Activated effector memory CD4-positive, alpha-beta T cell treated with Interleukin-2 at 50 U/mL for 16 hours (primary cell): ENCODE results near the gene TAOK2.
"Not testable (repeated sequence)": the region's sequence is repeated elsewhere in the genome, so short reads cannot be mapped to it uniquely, and the experiment has no call there.

ENCODE experiments used
- DNase-seq: peaks from one replicate; pipeline ENCODE4 v3.0.0-alpha.2; 2020

TAOK2 gene

GRCh38 chr16:30004811-30005242 is 31.2 kb downstream of the TAOK2 start:
- no peak for DNase-seq

- DNase-seq, result no peak
Measured at GRCh38 chr16:30005341-30006094, 31.9 kb downstream of the TAOK2 start.

- DNase-seq, result no peak
Measured at GRCh38 chr16:30006095-30006473, 32.4 kb downstream of the TAOK2 start.

GRCh38 chr16:30006659-30007377 is 33.1 kb downstream of the TAOK2 start:
- no peak for DNase-seq

GRCh38 chr16:30007378-30007895 is 33.8 kb downstream of the TAOK2 start:
- no peak for DNase-seq

- DNase-seq, result no peak
Measured at GRCh38 chr16:30009085-30009862, 35.6 kb downstream of the TAOK2 start.

- DNase-seq, result no peak
Measured at GRCh38 chr16:30009990-30010843, 36.5 kb downstream of the TAOK2 start.

- DNase-seq, result no peak
Measured at GRCh38 chr16:30010844-30011713, 37.4 kb downstream of the TAOK2 start, which contains the start of gene DOC2A. Gene DOC2A, minus strand, starts transcription at chr16:30011027. Its CDS starts 805 bp downstream, at chr16:30010222.

- DNase-seq, result no peak
Measured at GRCh38 chr16:30011714-30012504, 38.2 kb downstream of the TAOK2 start.

- DNase-seq, result not testable (repeated sequence)
Measured at GRCh38 chr16:30012598-30012997, 38.9 kb downstream of the TAOK2 start.

GRCh38 chr16:30015450-30015849 is 41.8 kb downstream of the TAOK2 start:
- not testable (repeated sequence) for DNase-seq

- DNase-seq, result no peak
Measured at GRCh38 chr16:30016555-30017276, 43.0 kb downstream of the TAOK2 start.

- DNase-seq, result no peak
Measured at GRCh38 chr16:30017277-30017656, 43.6 kb downstream of the TAOK2 start.

- not testable (repeated sequence) for DNase-seq
Measured at GRCh38 chr16:30017937-30018336, 44.3 kb downstream of the TAOK2 start.

GRCh38 chr16:30018731-30019158 is 45.1 kb downstream of the TAOK2 start:
- no peak for DNase-seq

- no peak for DNase-seq
Measured at GRCh38 chr16:30022887-30023286, 49.2 kb downstream of the TAOK2 start, which contains the start of gene C16orf92. Gene C16orf92, plus strand, starts transcription at chr16:30023198. Its CDS starts 143 bp downstream, at chr16:30023341.

- DNase-seq, result no peak
Measured at GRCh38 chr16:30023586-30023985, 49.9 kb downstream of the TAOK2 start.

- DNase-seq, result no peak
Measured at GRCh38 chr16:30024451-30024850, 50.8 kb downstream of the TAOK2 start.

- DNase-seq, result no peak
Measured at GRCh38 chr16:30025156-30025555, 51.5 kb downstream of the TAOK2 start.
